ENCODE measurements around the gene GRK5. TPM values are rescaled to one million over a fixed set of nuclear protein-coding genes. Genes with fewer than 3 reads are reported as not detected.

Gene GRK5
- polyA plus RNA-seq, 1 donor from 2014 or later: 34.9 TPM

GRCh38 chr10:119357412-119358151, 150.2 kb downstream of the GRK5 start:
- no peaks in the 10 kb centered on the region for H3F3A ChIP-seq (ENCODE audit: insufficient read depth, low read length, poor library complexity, severe bottlenecking)
- H3K9me2 ChIP-seq (ENCODE audit: insufficient read depth, low read length): no peaks in the 10 kb centered on the region
- no peak for TF ChIP-seq POLR2AphosphoS5 (IDR thresholded peaks at IDR 0.05)
- no peak for TF ChIP-seq EP300 (conservative IDR thresholded peaks at IDR 0.05; ENCODE audit: poor library complexity, severe bottlenecking)
- TF ChIP-seq EZH2 (IDR thresholded peaks at IDR 0.05; ENCODE audit: borderline replicate concordance, insufficient read depth, low read length, poor library complexity, severe bottlenecking): no peak
- TF ChIP-seq CTCF (IDR thresholded peaks at IDR 0.05; ENCODE audit: poor library complexity, severe bottlenecking): no peak
- no peak for TF ChIP-seq SMC3 (conservative IDR thresholded peaks at IDR 0.05; ENCODE audit: poor library complexity)
- TF ChIP-seq TAF1 (IDR thresholded peaks at IDR 0.05; ENCODE audit: low read depth): no peak
- TF ChIP-seq MXI1 (conservative IDR thresholded peaks at IDR 0.05; ENCODE audit: poor library complexity, severe bottlenecking): no peak
- TF ChIP-seq RAD21 (conservative IDR thresholded peaks at IDR 0.05): no peak
- no peak for TF ChIP-seq REST (IDR thresholded peaks at IDR 0.05; ENCODE audit: borderline replicate concordance)
- no peaks in the 10 kb centered on the region for H3K36me3 ChIP-seq (ENCODE audit: insufficient read depth, low read length)
- no peak overlapping the region for H2AFZ ChIP-seq (ENCODE audit: low read depth, low read length)
- no peaks in the 10 kb centered on the region for H3K27me3 ChIP-seq (ENCODE audit: insufficient read depth, low read depth, low read length)
- no peak overlapping the region for H3K9ac ChIP-seq (ENCODE audit: low read length)
- no peak overlapping the region for H3K4me2 ChIP-seq (ENCODE audit: low read length)
- no peaks in the 10 kb centered on the region for H3K9me3 ChIP-seq (ENCODE audit: low read length)
- H3K79me2 ChIP-seq (replicated peaks; ENCODE audit: insufficient read depth, low read length): no peaks in the 10 kb centered on the region
- H3K4me3 ChIP-seq (ENCODE audit: low read length): no peak overlapping the region
- no peak overlapping the region for H3K27ac ChIP-seq (ENCODE audit: low read length)
- no peaks in the 10 kb centered on the region for H4K20me1 ChIP-seq (ENCODE audit: insufficient read depth)

- H3K27ac ChIP-seq (ENCODE audit: low read length): no peak overlapping the region
- H3K9ac ChIP-seq (ENCODE audit: low read length): no peak overlapping the region
- H3K27me3 ChIP-seq (ENCODE audit: insufficient read depth, low read depth, low read length): no peaks in the 10 kb centered on the region
- no peaks in the 10 kb centered on the region for H3K36me3 ChIP-seq (ENCODE audit: insufficient read depth, low read length)
- no peak overlapping the region for H2AFZ ChIP-seq (ENCODE audit: low read depth, low read length)
- no peaks in the 10 kb centered on the region for H3K79me2 ChIP-seq (replicated peaks; ENCODE audit: insufficient read depth, low read length)
- no peaks in the 10 kb centered on the region for H3K9me2 ChIP-seq (ENCODE audit: insufficient read depth, low read length)
- H3K9me3 ChIP-seq (ENCODE audit: low read length): no peaks in the 10 kb centered on the region
- no peaks in the 10 kb centered on the region for H3F3A ChIP-seq (ENCODE audit: insufficient read depth, low read length, poor library complexity, severe bottlenecking)
- TF ChIP-seq CTCF (IDR thresholded peaks at IDR 0.05; ENCODE audit: poor library complexity, severe bottlenecking): no peak
- TF ChIP-seq EZH2 (IDR thresholded peaks at IDR 0.05; ENCODE audit: borderline replicate concordance, insufficient read depth, low read length, poor library complexity, severe bottlenecking): no peak
- no peak for TF ChIP-seq SMC3 (conservative IDR thresholded peaks at IDR 0.05; ENCODE audit: poor library complexity)
- no peak for TF ChIP-seq REST (IDR thresholded peaks at IDR 0.05; ENCODE audit: borderline replicate concordance)
- H3K4me2 ChIP-seq (ENCODE audit: low read length): no peak overlapping the region
- no peaks in the 10 kb centered on the region for H4K20me1 ChIP-seq (ENCODE audit: insufficient read depth)
- H3K4me3 ChIP-seq (ENCODE audit: low read length): no peak overlapping the region
These were observed 150.8 kb downstream of the GRK5 start for GRCh38 chr10:119358152-119358512.
